Heart right ventricle (tissue), 16 donors: ENCODE data around the gene UBE3B. TPM values are rescaled to one million over a fixed set of nuclear protein-coding genes. Genes with fewer than 3 reads are reported as not detected.
A peak's percentile ranks its signal among the peaks of the same experiment; 100 is the strongest.

Experiments
- ATAC-seq, 8 donors: fragments of 200-7000 bp; cut with Tn5 transposase; one replicate each; pipeline ENCODE4 v1.9.1; 2020; ENCODE audit warnings: mild to moderate bottlenecking in 8 of 8, moderate library complexity in 8 of 8, moderate number of reproducible peaks in 1 of 8
- DNase-seq, 2 donors: peaks; one replicate each; pipeline ENCODE4 v3.0.0-alpha.2; 2020
- H3K27ac ChIP-seq, 10 donors: fragments of 200-600 bp; sonication (generic) in 2 of 10; one replicate each; pipeline versions ENCODE4 v1.5.0 to v1.8.0; 2020 to 2022; ENCODE audit warnings: mild to moderate bottlenecking in 3 of 10
- H3K27me3 ChIP-seq, 7 donors: fragments of 200-600 bp; one replicate each; pipeline ENCODE4 v1.8.0; 2021 to 2022; ENCODE audit warnings: mild to moderate bottlenecking in 2 of 7
- H3K36me3 ChIP-seq, 9 donors: fragments of 200-600 bp; sonication (generic) in 1 of 9; one replicate each; pipeline versions ENCODE4 v1.5.0 to v1.8.0; 2020 to 2022; ENCODE audit warnings: mild to moderate bottlenecking in 2 of 9
- H3K4me1 ChIP-seq, 9 donors: fragments of 200-600 bp; sonication (generic) in 1 of 9; one replicate each; pipeline versions ENCODE4 v1.5.0 to v1.8.0; 2020 to 2022; ENCODE audit warnings: mild to moderate bottlenecking in 4 of 9
- H3K4me3 ChIP-seq, 10 donors: fragments of 200-600 bp; sonication (generic) in 2 of 10; one replicate each; pipeline versions ENCODE4 v1.5.0 to v1.8.0; 2020 to 2022; ENCODE audit warnings: mild to moderate bottlenecking in 7 of 10, moderate library complexity in 2 of 10
- H3K9me3 ChIP-seq, 11 donors: fragments of 200-600 bp in 10 of 11; sonication (generic) in 2 of 11; one replicate each; pipeline versions ENCODE4 v1.5.0 to v1.8.0; 2013 to 2022; ENCODE audit warnings: mild to moderate bottlenecking in 2 of 11, control low read depth in 1 of 11, moderate library complexity in 1 of 11
- WGBS, 2 donors: extraction: QIAGEN DNeasy Blood & Tissue Kit; methylation state at CpG; one replicate each; pipeline ENCODE4 v1.1.7; 2013; ENCODE audit warnings: inconsistent platforms in 1 of 2; 5-methylcytosine and 5-hydroxymethylcytosine counted together
- intact Hi-C, 10 donors: fragments of 100-400 bp; cut with DNase I; formaldehyde crosslinking; loops; one replicate each; pipeline versions ENCODE4 v1.11.1 to v1.14.2; 2022
- polyA plus RNA-seq, 2 donors: library from polyadenylated mRNA; stranded (reverse); fragments of 200-250 nt; gene quantifications; one replicate each; pipeline ENCODE4 v1.2.3, GENCODE V29; 2013
- total RNA-seq, 10 donors: library from RNA; stranded (reverse); fragmentation: NEBNext Ultra II Directional in 3 of 10; extraction: Animal tissue kit (Norgen Biotek cat#: 25700) in 3 of 10; gene quantifications; one replicate each; pipeline versions ENCODE4 v1.2.1 to v1.2.4, GENCODE V29; 2021 to 2023
- TF ChIP-seq, protein P1 (sequence below), 9 donors: fragments of 200-600 bp; sonication (generic) in 2 of 9; IDR thresholded peaks; one replicate each; pipeline versions ENCODE4 v1.5.0 to v1.8.0; 2021 to 2022; ENCODE audit warnings: antibody characterized with exemption in 9 of 9, mild to moderate bottlenecking in 5 of 9, moderate library complexity in 1 of 9
- donor health status: Arrhythmogenic right ventricular cardiomyopathy.
- donor health status: ischemic (EF 13 %, LVEDD 7.1; RV severe dilation, severe dysfunction).
- donor health status: healthy with polysubstance abuse.
- donor health status: DM: no; HTN: yes; CAD: no.
- donor health status: DM: no; HTN: no; CAD: no.
- donor health status: ischemic (EF 25% LVEDD 6.9; RV normal size, moderate dysfunction).
- donor health status: ischemic (EF 25% LVEDD 5.7; RV mildly dilated, moderate dysfunction).
- donor health status: healthy.
- donor health status: DM: yes; HTN: yes; CAD: no.
- donor health status: Ischemic cardiomyopathy.
- donor health status: ischemic (EF 35%, LVEDD 5.7; RV mildly dilated, moderate dysfunction).
- donor health status: nonischemic (EF 11% LVEDD 7.7; RV severe dilation, severe dysfunction).
- donor health status: DM: yes; HTN: yes; CAD: no.
- donor health status: PGD.
- donor health status: ischemic (EF 29% LVEDD 5.4; RV normal size, mild dysfunction).
- donor health status: nonischemic (EF 23%, LVEDD 6.1; RV moderate dilation, normal function).

Gene UBE3B
- total and polyA plus RNA-seq, 12 donors: 13.7 to 58.8 (median 55.5) TPM

DNA sequence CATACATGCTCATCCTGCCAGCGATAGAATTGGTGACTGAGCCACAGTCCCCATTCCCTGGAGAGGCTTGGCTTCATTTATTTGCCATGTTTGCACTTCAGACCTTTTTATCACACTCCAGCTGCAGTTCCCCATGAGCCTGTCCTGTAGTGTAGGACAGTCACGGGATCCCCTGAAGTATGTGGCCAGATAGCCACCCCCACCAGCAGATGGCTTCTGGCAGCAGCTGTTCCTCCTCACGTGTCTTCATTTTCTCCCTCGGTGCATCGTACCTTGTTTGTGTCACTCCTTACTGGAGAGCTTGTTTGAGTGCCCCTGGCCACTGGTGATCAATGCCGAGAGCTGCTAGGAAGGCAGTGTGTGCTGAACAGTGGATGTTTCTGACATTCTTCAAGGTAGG, 40.2 kb downstream of the UBE3B start:
- Histone ChIP-seq H3K27me3 (no peaks in the 10 kb centered on the region), H3K9me3 (no peaks in the 10 kb centered on the region), H3K4me3 (no peak overlapping the region), H3K4me1 (peaks cover 0 to 45% (median 31%) of the 10 kb centered on the region in 9 donors), H3K27ac (peak overlapping the region in 9 of 10 donors; percentile 4 to 93 (median 82)), H3K36me3 (peaks cover 0 to 98% (median 62%) of the 10 kb centered on the region in 9 donors)
- WGBS, 2 donors: 46 to 47% methylated on average over 6 of the region's 6 CpGs
- intact Hi-C loops: loop anchor here in 9 of 10 donors (1.0 to 5.0 kb wide), 10 partner anchors 55 to 265 kb away; partner anchors contain the start of genes MMAB (in 3 of the 9) and MVK (in 3 of the 9)
- TF ChIP-seq, protein P1, sequence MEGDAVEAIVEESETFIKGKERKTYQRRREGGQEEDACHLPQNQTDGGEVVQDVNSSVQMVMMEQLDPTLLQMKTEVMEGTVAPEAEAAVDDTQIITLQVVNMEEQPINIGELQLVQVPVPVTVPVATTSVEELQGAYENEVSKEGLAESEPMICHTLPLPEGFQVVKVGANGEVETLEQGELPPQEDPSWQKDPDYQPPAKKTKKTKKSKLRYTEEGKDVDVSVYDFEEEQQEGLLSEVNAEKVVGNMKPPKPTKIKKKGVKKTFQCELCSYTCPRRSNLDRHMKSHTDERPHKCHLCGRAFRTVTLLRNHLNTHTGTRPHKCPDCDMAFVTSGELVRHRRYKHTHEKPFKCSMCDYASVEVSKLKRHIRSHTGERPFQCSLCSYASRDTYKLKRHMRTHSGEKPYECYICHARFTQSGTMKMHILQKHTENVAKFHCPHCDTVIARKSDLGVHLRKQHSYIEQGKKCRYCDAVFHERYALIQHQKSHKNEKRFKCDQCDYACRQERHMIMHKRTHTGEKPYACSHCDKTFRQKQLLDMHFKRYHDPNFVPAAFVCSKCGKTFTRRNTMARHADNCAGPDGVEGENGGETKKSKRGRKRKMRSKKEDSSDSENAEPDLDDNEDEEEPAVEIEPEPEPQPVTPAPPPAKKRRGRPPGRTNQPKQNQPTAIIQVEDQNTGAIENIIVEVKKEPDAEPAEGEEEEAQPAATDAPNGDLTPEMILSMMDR (IDR thresholded peaks at IDR 0.05): no peak
- ATAC-seq: peak in 4 of 8 donors; percentile 24 to 48 (median 40)
- peak in 1 of 2 donors; percentile 15 for DNase-seq

DNA sequence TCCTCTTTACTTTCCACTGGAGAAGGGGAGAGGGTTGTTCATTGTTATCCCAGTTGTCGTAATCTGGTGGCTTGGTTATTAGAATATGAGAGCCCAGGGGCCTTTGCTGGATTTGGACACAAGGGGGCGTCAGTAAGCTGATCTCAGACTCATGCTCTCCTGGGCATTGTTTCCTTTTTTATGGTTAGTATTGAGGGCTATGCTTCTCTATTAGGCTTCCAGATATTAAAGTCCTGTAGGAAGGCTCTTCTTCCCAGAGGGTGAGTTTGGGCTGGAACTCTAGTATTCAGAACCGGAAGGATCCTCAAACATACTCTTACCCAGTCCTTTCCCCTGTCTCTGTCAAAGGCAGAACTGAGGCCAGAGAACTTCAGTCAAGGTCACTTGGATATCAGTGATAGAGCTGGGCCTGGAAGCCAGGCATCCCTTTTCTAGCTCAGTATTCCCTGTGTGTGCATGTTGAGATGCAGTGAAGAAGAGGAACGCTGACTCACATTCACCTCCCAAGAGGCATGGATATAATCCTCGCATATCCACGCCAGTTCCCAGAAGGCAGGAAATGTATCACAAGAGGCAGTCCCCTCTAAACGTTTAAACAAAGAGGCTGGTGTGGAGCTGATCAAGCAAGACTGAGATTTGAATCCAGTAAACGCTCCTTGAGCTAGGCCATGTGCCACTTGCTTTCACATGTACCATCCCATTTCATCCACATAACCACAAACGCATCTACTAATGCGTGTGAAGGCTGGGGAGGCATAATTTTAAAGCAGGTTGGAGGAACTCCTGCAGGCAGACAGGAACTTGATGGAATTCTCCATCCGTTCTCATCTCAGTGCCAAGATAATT, 41.6 kb downstream of the UBE3B start:
- Histone ChIP-seq H3K4me1 (peaks cover 9 to 56% (median 37%) of the 10 kb centered on the region in 9 donors), H3K27me3 (no peaks in the 10 kb centered on the region), H3K36me3 (peaks cover 0 to 98% (median 57%) of the 10 kb centered on the region in 9 donors), H3K4me3 (no peak overlapping the region), H3K27ac (peak overlapping the region in 9 of 10 donors; percentile 62 to 93 (median 82)), H3K9me3 (no peaks in the 10 kb centered on the region)
- WGBS, 2 donors: 35 to 41% methylated on average over 11 of the region's 11 CpGs
- peak in 7 of 8 donors; percentile 29 to 83 (median 69) for ATAC-seq
- DNase-seq: peak; percentile 61 to 76
- intact Hi-C loops: loop anchor here in 9 of 10 donors (1.0 to 5.0 kb wide), 10 partner anchors 53 to 263 kb away; partner anchors contain the start of genes MMAB (in 3 of the 9) and MVK (in 3 of the 9)
- TF ChIP-seq, protein P1 (IDR thresholded peaks at IDR 0.05): peak; percentile 76 to 92 (median 90)

GRCh38 chr12:109519787-109520186, 42.4 kb downstream of the UBE3B start:
- no peak overlapping the region for H3K4me3 ChIP-seq
- peaks cover 9 to 58% (median 37%) of the 10 kb centered on the region in 9 donors for H3K4me1 ChIP-seq
- DNase-seq (no peak), ATAC-seq (no peak)
- H3K27me3 ChIP-seq: no peaks in the 10 kb centered on the region
- peak overlapping the region in 9 of 10 donors; percentile 62 to 93 (median 82) for H3K27ac ChIP-seq
- WGBS, 2 donors: 62 to 82% methylated on average over 6 of the region's 6 CpGs
- TF ChIP-seq, protein P1 (IDR thresholded peaks at IDR 0.05): no peak
- peaks cover 0 to 98% (median 57%) of the 10 kb centered on the region in 9 donors for H3K36me3 ChIP-seq
- intact Hi-C loops: loop anchor here (1.0 to 10.0 kb wide), 12 partner anchors 53 to 263 kb away; partner anchors contain the start of genes MMAB (in 5 of the 10) and MVK (in 5 of the 10)
- no peaks in the 10 kb centered on the region for H3K9me3 ChIP-seq

DNA sequence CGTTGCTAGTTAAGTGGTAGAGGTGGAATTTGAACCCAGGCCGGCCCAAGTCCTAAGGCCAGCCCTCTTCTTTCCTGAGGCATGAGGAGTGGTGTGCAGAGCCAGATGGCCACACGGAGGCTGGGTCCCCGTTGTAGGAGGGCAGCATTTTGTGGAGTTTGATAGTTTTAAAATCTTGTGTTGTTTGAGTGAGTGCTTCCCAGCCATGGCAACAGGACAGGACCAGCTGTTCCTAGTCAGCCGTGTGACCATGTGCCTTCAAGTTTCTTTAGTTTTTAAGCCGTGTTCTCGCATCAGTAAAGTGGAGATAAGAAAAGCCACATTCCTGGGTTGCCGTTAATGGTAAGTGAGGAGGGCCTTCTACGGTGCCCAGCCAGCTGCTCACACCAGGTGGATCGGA, 44.4 kb downstream of the UBE3B start:
- peaks cover 0 to 98% (median 61%) of the 10 kb centered on the region in 9 donors for H3K36me3 ChIP-seq
- H3K27ac ChIP-seq: peak overlapping the region in 5 of 10 donors; percentile 3 to 85 (median 68)
- WGBS, 2 donors: 61 to 65% methylated on average over 10 of the region's 10 CpGs
- DNase-seq: no peak
- H3K9me3 ChIP-seq: no peaks in the 10 kb centered on the region
- no peak overlapping the region for H3K4me3 ChIP-seq
- H3K4me1 ChIP-seq: peaks cover 9 to 58% (median 37%) of the 10 kb centered on the region in 9 donors
- H3K27me3 ChIP-seq: no peaks in the 10 kb centered on the region
- ATAC-seq: no peak
- TF ChIP-seq, protein P1 (IDR thresholded peaks at IDR 0.05): no peak
- intact Hi-C loops: loop anchor here in 7 of 10 donors (2.0 to 10.0 kb wide), 4 partner anchors 50 to 253 kb away; partner anchors contain the start of genes MMAB (in 2 of the 7) and MVK (in 2 of the 7)
